ENCODE results near the gene KNOP1. TPM values are rescaled to one million over a fixed set of nuclear protein-coding genes. Genes with fewer than 3 reads are reported as not detected.

Gene KNOP1
- total and polyA plus RNA-seq, 2 of the 13 experiments (the other 11 are each of a cell fraction or from before 2014, with no cell fraction given), result 21.2 to 57.5 TPM

GRCh38 chr16:19717741-19718623, at the start of gene KNOP1, which contains the start of gene IQCK (continued):
- peak; percentile 48; the same call in 1 of the 2 replicates for TF ChIP-seq TRAFD1 (CRISPR knock-in tag; IDR thresholded peaks at IDR 0.05; ENCODE audit: borderline replicate concordance)
- peak; percentile 93 for TF ChIP-seq GMEB1 (CRISPR knock-in tag; IDR thresholded peaks at IDR 0.05; ENCODE audit: borderline replicate concordance)
- TF ChIP-seq THAP7 (CRISPR knock-in tag; IDR thresholded peaks at IDR 0.05), result peak; percentile 71; the same call in 1 of the 2 replicates
- no peak for TF ChIP-seq RFXANK (CRISPR knock-in tag; IDR thresholded peaks at IDR 0.05)
- TF ChIP-seq ZBTB10 (CRISPR knock-in tag; IDR thresholded peaks at IDR 0.05; ENCODE audit: borderline replicate concordance), result peak; percentile 44
- peak; percentile 59 for TF ChIP-seq SATB2 (CRISPR knock-in tag; IDR thresholded peaks at IDR 0.05)
- TF ChIP-seq E2F1 (CRISPR knock-in tag; IDR thresholded peaks at IDR 0.05), result peak; percentile 96
- peak; percentile 44 for TF ChIP-seq PHF5A (CRISPR knock-in tag; IDR thresholded peaks at IDR 0.05; ENCODE audit: low read depth, unreplicated experiment)
- TF ChIP-seq ZSCAN29 (CRISPR knock-in tag; conservative IDR thresholded peaks at IDR 0.05), result peak; percentile 94
- peak; percentile 85 for TF ChIP-seq HNRNPK (IDR thresholded peaks at IDR 0.05; ENCODE audit: low read depth, low read length, poor library complexity, severe bottlenecking)
- peak; percentile 97 for TF ChIP-seq IRX3 (CRISPR knock-in tag; IDR thresholded peaks at IDR 0.05; ENCODE audit: borderline replicate concordance, low read depth)
- TF ChIP-seq NR2F1 (CRISPR knock-in tag; IDR thresholded peaks at IDR 0.05), result 0 out of 4 replicates have a peak, but pooled peaks of 1 of the 2 experiments have one; percentile 26
- TF ChIP-seq SP140L (CRISPR knock-in tag; IDR thresholded peaks at IDR 0.05; ENCODE audit: borderline replicate concordance), result no peak
- TF ChIP-seq ISX (CRISPR knock-in tag; conservative IDR thresholded peaks at IDR 0.05), result peak; percentile 70; the same call in 1 of the 2 replicates
- TF ChIP-seq SIX4 (CRISPR knock-in tag; IDR thresholded peaks at IDR 0.05), result peak; percentile 34; the same call in 1 of the 2 replicates
- TF ChIP-seq GATAD1 (CRISPR knock-in tag; IDR thresholded peaks at IDR 0.05), result peak; percentile 95
- TF ChIP-seq ZNF678 (CRISPR knock-in tag; IDR thresholded peaks at IDR 0.05), result peak; percentile 96
- no peak for TF ChIP-seq ZNF530 (CRISPR knock-in tag; IDR thresholded peaks at IDR 0.05; ENCODE audit: low read depth)
- TF ChIP-seq E2F5 (CRISPR knock-in tag; conservative IDR thresholded peaks at IDR 0.05), result peak; percentile 86

All from HepG2 (cell line).